ENCODE data around the gene LMO3.

LMO3 gene

DNA sequence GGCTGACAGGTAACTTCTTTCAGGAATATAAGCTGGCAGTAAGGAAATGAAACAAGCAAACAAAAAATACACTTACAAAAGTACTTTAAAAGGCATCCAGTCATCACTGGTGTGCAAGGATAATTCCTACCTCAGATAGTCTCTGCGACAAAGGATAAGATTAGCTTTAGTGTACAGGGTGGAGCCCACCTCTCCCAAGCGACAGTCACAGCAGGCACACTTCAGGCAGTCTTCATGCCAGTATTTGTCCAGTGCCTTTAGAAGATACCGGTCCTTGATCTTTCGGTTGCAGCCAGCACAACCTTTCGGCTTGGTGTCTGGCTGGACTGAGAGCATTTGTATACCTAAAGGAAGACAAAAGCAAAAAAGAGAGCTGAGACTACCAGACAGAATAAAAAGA, 5.4 kb downstream of the LMO3 start:
- DNase-seq (ENCODE audit: low spot score) = no peak

DNA sequence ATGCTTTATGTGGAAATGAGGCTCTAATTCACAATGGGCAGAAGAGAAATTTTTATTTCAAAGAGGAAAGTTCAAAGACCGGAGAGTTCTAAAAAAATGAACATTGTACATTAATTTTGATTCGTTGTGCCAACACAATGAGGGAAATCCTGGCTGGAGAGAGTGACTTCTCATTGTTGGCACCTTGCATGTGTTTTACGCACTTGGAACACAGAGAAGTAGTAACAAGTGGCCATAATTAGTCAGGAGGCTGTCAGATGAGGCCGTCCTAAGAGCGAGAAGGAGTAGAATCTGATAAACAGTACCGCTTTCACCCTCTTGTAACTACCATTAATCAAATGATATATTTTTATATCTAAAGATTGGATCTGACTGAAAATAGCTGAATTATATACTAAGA, 6.9 kb downstream of the LMO3 start:
- no peak for DNase-seq (ENCODE audit: low spot score)

DNA sequence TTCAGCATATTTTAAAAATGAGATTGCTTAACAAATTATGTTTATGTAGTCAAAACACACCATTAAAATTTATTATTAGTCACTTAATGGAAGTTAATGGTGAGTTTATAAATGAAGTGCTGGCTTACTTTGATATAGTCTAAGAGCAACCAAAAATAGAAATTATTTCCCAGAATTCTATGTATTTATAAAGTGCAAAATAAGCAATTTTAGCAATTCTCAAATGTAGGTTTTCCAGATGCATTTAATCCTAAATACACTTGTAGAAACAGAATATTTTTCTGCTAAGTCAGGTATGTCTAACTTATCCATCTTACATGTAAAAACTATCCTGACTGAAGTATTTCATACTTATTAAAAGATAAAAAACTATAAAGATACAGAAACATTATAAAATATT, 11.2 kb downstream of the LMO3 start:
- DNase-seq (ENCODE audit: low spot score) = no peak

DNA sequence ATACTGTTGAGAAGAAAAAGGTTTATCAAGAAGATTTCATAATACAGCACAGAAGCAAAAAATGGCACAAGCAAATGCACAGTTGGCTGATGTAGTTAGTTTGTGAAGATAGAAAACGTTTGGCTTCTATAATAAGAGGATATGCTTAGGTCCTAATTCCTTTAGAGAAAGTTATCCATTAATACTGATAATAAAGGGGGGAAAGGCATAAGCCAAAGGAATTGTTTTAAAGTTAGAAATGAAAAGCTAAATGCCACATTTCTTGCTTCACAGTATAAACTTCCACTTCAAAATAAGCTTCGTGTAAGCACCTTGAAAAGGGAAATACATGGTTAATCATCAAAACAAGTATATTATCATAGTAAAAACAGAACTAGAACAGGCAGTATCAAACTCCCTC, 12.4 kb downstream of the LMO3 start:
- DNase-seq (ENCODE audit: low spot score) = no peak

DNA sequence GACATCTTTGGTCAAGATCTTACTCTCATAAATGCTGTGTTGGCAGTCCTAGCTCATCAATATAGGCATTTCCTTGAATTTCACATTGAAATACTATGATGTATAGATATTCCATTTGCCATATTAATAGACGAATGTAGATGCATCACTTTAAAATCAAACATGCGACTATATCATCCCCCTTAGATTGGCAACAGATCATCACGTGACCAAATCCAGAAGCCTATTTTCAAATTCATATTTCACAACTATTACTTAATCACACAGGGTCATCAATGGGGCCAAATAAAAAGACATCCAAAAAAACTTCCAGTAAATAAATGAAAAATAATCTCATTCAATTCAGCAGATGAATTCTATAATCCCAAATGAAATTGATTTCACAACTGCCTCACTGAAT, 15.3 kb downstream of the LMO3 start:
- DNase-seq (ENCODE audit: low spot score) = no peak

DNA sequence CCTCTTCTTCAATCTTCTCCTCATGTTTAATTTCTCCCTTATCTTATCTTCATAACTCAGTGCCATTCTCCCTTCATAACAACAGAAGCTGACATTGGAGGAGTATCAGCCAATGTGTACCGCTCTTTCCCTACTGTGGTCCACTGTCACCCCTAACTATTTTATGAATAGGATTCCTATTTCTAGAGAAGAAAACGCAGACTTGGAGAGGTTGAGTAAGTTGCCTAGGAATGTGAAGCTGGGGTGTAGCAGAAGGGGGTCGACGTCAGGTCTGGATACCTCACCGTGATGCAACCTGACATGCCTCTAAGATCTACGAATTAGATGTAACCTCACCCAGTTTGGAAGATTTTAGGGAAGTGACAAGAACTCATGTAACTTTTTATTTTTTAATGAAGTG, 17.1 kb downstream of the LMO3 start:
- DNase-seq (ENCODE audit: low spot score) = no peak

DNA sequence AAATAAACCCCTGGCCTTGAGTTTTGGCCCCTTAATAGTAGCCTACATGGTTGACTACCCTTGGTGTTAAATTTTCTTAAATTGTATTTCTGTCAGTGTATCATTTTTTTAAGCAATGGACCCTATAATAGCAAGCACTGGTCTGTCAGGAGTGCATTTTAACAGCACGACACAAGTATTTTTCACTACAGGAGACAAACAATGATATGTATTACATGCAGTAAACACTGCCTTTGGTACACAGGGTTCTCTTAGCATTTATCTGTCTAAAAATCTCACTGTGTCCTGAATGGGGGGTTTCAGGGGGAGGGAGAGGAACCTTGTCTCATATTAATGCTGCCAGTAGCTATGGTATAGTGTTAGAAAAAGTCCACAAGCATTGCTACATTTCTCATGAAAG, 18.4 kb downstream of the LMO3 start:
- no peak for DNase-seq (ENCODE audit: low spot score)

DNA sequence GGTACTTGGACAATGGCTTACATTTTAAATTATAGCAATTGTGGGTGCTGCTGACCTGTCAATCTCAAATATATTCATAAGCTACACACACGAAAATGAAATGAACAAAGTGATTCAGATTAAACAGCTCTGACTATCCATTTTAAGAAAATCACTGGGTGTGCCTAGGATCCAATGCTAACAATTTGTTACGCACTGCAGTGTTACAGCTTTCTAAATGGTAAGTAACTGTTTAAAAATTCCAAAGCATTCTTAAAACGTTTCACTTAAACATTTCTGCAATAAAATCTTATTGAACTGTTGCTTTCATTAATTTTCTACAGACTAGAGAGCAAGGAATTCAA, 18.9 kb downstream of the LMO3 start:
- DNase-seq (ENCODE audit: low spot score) = no peak

DNA sequence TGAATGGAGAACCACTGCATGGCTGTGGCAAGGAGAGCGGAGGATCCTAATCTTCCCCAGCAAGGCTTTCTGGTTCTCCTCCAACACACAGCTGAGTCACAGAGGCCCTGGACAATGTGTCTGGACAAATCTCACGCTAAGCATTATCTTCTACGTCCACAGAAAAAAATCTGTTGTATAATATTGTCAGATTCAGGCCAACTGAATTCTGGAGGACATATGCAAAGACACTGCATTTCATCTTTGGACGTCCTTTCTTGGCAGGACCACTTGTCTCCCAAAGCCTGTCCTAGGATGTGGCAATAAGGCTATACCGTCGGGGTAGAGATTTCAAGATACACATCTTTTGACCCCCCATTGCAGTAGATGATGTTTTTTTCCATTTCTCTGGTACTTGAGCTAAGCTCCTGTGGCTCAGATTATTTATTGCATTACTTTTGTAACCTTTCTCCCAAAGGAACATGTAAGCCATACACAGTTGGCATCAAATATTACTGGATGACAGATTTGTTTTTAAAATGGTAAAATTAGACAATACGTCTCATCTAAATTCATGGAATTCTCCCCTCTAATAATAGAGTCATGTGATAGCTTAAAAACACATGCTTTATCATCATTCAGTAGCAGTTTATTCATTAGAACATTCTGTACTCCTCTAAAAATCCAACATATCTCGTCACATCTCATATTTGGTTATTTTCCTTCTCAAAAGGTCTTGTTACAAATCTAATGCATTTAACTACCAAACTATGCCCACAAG, 19.4 kb downstream of the LMO3 start:
- DNase-seq (ENCODE audit: low spot score) = no peak

DNA sequence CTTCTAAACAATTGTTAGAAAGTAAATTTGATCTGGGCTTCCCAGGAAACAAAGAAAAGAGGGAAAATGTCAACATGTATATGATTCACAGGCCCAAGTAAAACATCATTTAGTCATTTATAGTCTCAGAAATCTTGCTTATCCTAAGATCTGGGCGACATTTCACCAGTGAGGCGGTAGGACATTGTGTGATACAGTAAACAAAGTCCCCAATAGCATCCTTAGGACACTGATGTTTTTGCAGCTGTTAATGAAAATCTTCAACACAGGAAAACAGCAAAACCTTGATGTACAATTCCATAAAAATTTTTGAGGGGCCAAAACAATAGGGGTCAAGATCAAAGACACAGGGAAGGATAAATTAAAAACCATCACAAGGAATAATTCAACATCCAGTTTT, 20.2 kb downstream of the LMO3 start:
- no peak for DNase-seq (ENCODE audit: low spot score)

DNA sequence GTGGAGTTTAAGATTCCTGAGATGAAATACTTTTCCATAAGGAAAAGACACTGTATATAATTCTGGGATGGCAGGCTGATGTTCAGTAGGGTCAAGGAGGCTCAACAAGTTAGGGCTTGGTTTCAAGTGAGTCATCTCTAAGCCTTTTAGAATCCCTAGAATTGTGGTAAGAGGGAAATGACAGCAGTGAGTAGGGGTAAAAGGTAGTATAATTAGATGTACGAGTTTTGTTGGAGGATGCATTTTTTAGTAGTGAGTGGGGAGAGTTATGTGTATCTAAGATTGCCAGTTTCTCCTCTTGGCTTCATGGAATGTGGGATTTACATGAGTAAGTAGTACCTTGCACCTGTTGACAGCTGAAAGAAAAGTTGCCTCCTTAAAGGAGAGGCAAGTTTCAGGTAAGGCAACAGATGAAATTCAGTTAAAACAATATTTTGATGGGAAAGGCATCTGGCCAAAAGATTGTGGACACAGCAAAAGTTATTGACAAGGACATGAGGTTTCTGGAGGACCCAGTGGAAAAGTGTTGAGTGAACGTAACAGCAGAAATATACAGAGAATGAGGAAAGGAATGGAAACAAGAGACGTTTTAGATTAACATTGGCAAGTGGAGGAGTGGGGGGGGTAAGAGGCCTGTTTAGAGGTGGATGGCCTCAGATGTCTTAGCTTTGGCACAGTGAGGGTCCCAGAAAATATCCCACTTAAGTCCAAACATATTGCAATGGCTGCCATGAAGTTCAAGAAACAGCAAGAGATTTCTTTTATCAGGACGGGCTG, 21.8 kb downstream of the LMO3 start:
- DNase-seq (ENCODE audit: low spot score) = no peak

DNA sequence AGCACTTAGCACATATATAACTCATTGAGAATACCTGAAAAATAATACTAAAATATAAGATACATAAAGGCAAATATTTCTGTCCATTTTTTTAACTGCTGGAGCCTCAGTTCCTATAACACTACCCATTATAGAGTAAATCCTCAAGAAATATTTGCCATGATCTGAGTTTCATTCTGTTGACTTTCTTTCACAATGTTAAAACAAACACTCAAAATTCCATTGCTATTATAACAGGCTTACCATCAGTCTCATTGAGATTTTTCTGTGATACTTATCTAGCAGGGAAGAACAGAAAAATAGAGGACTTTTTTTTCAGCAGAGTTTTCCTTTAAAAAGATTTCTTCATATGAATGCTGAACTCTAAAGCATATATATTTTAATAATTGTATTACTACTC, 24.5 kb downstream of the LMO3 start:
- no peak for DNase-seq (ENCODE audit: low spot score)

DNA sequence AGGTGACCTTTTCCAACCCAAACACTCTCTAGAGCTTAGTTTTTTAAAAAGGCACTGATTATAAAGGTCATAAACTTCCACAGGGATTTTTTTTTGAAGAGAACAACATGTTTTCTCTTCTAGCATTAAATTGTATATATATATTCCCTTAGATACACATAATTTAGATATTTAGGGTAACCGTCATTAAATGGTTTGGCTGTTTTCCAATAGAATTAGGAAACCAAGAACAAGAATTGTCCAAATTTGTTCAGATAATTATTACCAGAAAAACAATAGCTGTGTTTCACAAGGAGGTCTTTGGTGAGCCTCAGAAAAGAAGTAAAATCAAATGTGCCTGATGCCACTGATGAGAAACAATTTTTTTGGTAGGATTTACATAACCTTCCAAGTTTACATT, 26.9 kb downstream of the LMO3 start:
- DNase-seq (ENCODE audit: low spot score) = no peak

DNA sequence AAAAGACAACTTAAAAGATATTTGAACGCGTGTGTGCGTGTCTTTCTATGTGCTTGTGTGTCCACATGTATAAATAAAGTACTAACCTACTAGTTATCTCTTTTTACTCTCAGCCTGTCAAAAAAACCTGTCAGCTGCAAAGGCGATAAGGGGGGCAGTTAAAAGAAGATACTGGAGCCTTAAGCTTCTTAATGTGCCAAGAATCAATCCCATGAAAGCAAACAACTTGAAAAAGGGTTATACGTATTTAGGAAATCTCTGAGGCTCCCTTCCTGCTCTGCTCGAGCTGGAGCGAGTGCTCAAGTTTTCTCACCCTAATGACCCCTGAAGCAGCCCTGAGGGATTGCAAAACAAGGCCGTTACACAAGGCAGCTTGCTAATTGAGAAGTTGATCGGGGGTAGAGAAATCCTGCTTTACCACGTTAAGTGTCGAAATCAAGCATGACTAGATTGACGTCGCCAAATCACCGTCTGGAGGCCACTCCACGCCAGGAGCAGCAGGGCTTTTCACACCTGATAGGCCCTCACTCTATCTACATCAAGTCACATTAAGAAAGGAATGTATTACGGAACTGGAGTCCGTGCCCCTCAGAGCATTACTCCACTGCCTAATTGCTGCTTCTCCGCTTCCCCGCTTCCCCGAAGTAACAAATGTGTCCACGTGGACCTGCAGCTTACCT, 32.4 kb downstream of the LMO3 start:
- no peak for DNase-seq (ENCODE audit: low spot score)

DNA sequence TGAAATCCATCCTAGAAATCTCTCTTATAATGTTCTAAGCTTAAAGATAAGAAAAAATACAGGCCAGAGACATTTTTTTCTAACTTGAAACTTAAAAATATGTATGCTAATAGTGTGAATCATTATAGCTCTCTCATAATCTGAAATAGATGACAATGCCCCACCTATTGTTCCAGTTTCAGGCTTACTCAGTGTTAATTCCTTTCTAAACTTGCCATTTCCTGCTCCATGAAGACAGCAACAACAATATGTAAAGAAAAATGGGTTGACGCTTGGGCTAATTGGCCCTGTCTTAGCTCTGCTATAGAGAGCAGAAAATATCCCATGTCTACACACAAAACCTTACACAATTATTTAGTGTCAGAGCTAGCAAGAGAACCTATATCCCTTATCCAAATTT, 37.1 kb downstream of the LMO3 start:
- no peak for DNase-seq (ENCODE audit: low spot score)

DNA sequence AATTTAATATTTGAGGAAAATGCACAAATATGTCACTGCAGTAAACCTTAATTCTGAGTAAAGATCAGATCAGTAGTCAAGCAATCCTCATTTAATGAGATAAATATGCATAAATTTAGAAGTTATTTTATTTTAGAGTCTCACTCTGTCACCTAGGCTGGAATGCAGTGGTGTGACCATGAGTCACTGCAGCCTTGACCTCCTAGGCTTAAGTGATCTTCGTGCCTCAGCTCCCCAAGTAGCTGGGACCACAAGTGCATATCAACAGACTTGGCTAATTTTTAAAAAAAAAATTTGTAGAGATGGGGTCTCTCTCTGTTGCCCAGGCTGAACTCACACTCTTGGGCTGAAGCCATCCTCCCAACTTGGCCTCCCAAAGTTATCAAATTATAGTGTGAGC, 41.3 kb downstream of the LMO3 start:
- DNase-seq (ENCODE audit: low spot score) = no peak

DNA sequence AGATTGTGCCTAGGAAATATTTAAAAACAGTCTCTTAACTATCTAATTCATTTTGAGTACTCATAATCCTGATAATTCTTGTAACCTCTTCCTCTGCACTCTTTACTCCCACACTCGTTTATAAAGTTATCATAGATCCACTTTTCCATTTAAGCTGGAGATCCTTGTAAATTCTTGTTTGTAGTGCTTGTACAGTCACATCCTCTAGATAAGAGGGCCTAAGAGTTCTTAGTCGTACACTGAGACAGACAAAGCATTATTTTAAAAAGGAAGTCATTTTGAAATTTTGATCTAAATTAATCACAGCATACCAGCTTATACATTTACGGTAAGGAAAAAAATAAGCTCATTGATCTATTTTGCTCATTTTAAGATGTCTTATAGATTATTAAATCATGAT, 42.5 kb downstream of the LMO3 start:
- no peak for DNase-seq (ENCODE audit: low spot score)

DNA sequence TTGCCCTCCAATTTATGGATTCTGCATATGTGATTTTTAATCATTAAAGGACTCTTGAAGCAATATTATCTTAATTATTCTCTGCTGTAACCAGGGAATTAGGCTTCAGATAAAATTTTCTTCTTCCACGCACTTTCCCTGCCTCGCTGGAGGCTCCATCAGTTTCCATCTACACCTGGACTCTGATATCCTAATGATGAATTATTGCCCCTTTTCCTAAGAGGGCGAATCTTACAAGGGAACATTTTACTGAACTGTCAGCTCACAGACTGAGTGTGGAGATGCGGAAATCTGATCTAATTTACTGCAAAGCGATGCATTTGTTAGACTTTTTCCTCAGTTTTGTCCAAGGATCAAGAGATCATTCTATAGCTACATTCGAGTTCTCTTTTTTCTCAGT, 43.0 kb downstream of the LMO3 start:
- no peak for DNase-seq (ENCODE audit: low spot score)

DNA sequence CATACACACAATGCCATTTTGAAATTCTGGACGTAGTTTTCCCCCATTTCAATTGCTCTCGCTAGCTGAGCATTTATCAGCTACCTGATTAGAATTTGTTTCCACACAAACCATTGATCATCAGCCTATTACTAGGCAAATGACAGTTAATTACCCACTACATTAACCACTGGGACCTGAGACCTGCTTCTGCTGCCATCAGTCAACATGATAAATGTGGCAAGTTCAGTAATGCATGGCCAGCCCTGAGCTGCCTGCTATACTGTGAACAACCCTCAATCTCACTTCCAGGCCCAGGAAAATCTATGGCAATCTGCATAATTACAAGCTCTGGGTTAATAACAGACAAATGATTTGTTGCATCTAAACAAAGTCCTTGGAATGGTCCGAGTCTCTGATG, 43.5 kb downstream of the LMO3 start:
- no peak for DNase-seq (ENCODE audit: low spot score)

DNA sequence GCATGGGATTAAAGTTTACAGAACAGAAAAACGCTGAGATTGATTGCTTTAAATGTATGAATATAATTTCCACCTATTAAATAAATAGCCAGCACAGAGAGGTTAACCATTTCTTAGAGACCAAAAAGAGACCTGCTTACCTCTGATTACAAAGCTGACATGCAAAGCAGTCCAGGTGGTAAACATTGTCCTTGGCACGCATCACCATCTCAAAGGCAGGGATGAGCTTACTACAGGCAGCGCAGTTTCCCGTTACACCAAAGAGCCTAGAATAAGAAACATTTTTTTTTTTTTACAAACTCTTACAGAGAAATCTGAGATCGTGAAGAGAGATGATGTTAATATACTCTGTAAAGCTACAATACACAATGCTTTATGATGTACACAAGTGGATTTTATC, 45.7 kb downstream of the LMO3 start:
- no peak for DNase-seq (ENCODE audit: low spot score)

DNA sequence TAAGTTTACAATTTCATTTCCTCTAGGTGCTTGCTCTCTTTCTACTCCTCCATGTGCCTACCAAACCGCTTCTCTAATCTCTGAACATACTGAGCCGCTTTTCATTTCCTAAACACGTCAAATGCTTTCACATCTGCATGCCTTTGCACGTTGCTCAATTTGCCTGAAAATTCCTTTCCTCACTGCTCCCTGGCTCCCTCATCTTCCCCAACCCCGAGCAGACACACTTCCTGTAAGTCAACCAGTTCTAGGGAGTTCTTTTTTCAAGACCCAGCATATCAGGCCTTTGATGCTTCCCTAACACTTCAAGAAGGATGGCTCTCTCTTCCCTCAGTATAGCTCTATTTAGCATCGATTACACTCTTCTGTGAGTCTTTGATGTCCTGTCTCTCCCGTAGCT, 50.3 kb downstream of the LMO3 start:
- DNase-seq (ENCODE audit: low spot score) = no peak

DNA sequence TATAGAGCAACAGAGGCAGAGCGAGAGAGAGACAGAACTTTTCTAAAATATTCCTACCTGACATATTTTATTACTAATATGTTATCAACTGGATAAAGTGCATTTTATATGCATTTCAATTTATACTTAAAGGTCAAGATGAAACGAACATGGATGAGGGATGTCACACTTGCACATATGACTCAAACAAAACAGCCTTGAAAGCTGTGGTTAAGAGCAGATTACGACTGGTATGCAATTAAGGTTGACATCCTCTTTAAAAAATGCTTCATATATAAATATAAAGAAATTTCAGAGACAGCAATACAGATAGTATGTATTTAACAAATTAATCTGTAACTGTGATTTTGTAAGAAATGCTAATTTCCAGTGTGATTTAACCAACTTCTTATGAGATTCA, 52.5 kb downstream of the LMO3 start:
- DNase-seq (ENCODE audit: low spot score) = no peak

DNA sequence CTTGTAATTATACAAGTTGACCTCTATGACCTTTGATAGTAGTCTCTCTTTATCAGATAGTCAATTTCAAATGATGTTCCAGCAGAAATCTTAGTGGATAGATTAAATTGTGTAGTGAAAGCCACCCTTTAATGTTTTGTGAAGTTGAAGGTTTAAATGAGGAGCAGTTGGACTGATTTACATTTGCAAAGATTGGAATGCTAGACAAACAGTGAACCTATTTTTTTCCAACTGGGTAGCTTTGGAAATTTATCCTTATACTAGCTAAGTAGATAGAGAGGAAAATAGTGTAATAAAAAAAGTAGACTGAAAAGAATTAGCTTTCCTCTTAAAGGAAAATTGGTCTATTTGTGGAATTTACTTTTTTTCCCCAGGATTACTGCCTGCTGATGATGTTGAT, 53.7 kb downstream of the LMO3 start:
- no peak for DNase-seq (ENCODE audit: low spot score)

DNA sequence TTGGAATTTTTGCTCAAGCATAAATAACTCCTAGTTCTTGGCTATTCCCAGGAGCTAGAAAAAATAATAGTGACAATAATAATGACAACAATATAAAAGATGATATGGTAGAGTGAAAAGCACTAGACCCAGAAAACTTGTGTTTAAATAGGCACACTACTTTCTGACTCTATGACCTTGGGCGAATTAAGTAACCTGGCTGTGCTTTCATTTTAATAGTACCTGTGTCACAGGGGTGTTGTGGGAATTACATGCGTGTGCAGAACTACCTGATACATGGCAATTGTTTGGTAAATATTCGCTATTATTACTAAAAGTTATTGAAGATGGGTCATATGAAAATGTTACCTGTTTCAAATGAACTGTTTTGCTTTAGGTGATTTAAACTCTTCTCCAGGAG, 60.1 kb downstream of the LMO3 start:
- DNase-seq (ENCODE audit: low spot score) = no peak
